KMS-11 (cell line): ENCODE results near the gene MDFIC2.

Experiments used
- H2AFZ ChIP-seq: fragments of 200-600 bp; sonication (generic); 2 replicates; pipeline ENCODE4 v1.6.1; 2016; ENCODE audit warnings: antibody characterized with exemption, mixed run types, low read depth
- H3K27ac ChIP-seq: fragments of 200-600 bp; sonication (generic); 2 replicates; pipeline ENCODE4 v1.6.1; 2016; ENCODE audit warnings: mild to moderate bottlenecking, mixed run types
- H3K27me3 ChIP-seq: fragments of 200-600 bp; sonication (generic); 2 replicates; pipeline ENCODE4 v1.6.1; 2017; ENCODE audit warnings: mild to moderate bottlenecking, low read depth, mixed run types, moderate library complexity; ENCODE audit not compliant: insufficient read depth
- H3K36me3 ChIP-seq: fragments of 200-600 bp; sonication (generic); 2 replicates; pipeline ENCODE4 v1.6.1; 2017; ENCODE audit warnings: mild to moderate bottlenecking, mixed run types; ENCODE audit not compliant: insufficient read depth
- H3K4me1 ChIP-seq: fragments of 200-600 bp; sonication (generic); 2 replicates; pipeline ENCODE4 v1.6.1; 2016; ENCODE audit warnings: mild to moderate bottlenecking, low read depth, mixed run types; ENCODE audit not compliant: poor library complexity, severe bottlenecking
- H3K4me2 ChIP-seq: fragments of 200-600 bp; sonication (generic); 2 replicates; pipeline ENCODE4 v1.7.0; 2016; ENCODE audit warnings: mild to moderate bottlenecking, mixed run types
- H3K4me3 ChIP-seq: fragments of 200-600 bp; sonication (generic); IDR thresholded peaks from 2 replicates; pipeline ENCODE4 v1.6.1; 2017; ENCODE audit warnings: low read depth, low read length, mixed read lengths; ENCODE audit not compliant: insufficient read depth
- H3K79me2 ChIP-seq: fragments of 200-600 bp; sonication (generic); 2 replicates; pipeline ENCODE4 v1.6.1; 2016; ENCODE audit warnings: low read depth, mixed run types; ENCODE audit not compliant: insufficient read depth
- H3K9ac ChIP-seq: fragments of 200-600 bp; sonication (generic); 2 replicates; pipeline ENCODE4 v1.6.1; 2016; ENCODE audit warnings: mild to moderate bottlenecking, mixed run types
- H4K20me1 ChIP-seq: fragments of 200-600 bp; sonication (generic); 2 replicates; pipeline ENCODE4 v1.6.1; 2016; ENCODE audit warnings: mild to moderate bottlenecking, mixed run types; ENCODE audit not compliant: insufficient read depth
- CTCF ChIP-seq: fragments of 200-600 bp; sonication (generic); conservative IDR thresholded peaks from 2 replicates; pipeline ENCODE4 v1.6.1; 2017; ENCODE audit warnings: low read depth, mild to moderate bottlenecking, antibody characterized with exemption, low read length, moderate library complexity, mixed read lengths

Gene MDFIC2

GRCh38 chr3:70233812-70234211 is 78.6 kb downstream of the MDFIC2 start:
- no peak overlapping the region for H3K4me3 ChIP-seq
- H3K27me3 ChIP-seq: no peaks in the 10 kb centered on the region
- H2AFZ ChIP-seq: no peak overlapping the region
- no peaks in the 10 kb centered on the region for H3K36me3 ChIP-seq
- no peaks in the 10 kb centered on the region for H3K4me1 ChIP-seq
- H3K9ac ChIP-seq: no peak overlapping the region
- no peaks in the 10 kb centered on the region for H3K79me2 ChIP-seq
- TF ChIP-seq CTCF: no peak
- no peak overlapping the region for H3K27ac ChIP-seq
- H4K20me1 ChIP-seq: no peaks in the 10 kb centered on the region
- no peak overlapping the region for H3K4me2 ChIP-seq

GRCh38 chr3:70233112-70233511 is 79.3 kb downstream of the MDFIC2 start:
- Histone ChIP-seq H3K27ac (no peak overlapping the region), H3K4me3 (no peak overlapping the region), H3K27me3 (no peaks in the 10 kb centered on the region)

GRCh38 chr3:70231266-70231701 is 81.2 kb downstream of the MDFIC2 start:
- H3K4me3 ChIP-seq: no peak overlapping the region
- H3K27me3 ChIP-seq: no peaks in the 10 kb centered on the region
- H3K79me2 ChIP-seq: no peaks in the 10 kb centered on the region
- H3K4me2 ChIP-seq: no peak overlapping the region
- no peak overlapping the region for H3K27ac ChIP-seq
- H2AFZ ChIP-seq: no peak overlapping the region
- no peak overlapping the region for H3K9ac ChIP-seq
- no peaks in the 10 kb centered on the region for H3K36me3 ChIP-seq
- no peaks in the 10 kb centered on the region for H4K20me1 ChIP-seq
- no peak for TF ChIP-seq CTCF
- no peaks in the 10 kb centered on the region for H3K4me1 ChIP-seq

More at GRCh38 chr3:70233112-70233511, 79.3 kb downstream of the MDFIC2 start:
- H3K4me1 ChIP-seq: no peaks in the 10 kb centered on the region
- no peaks in the 10 kb centered on the region for H3K79me2 ChIP-seq
- no peak for TF ChIP-seq CTCF
- H2AFZ ChIP-seq: no peak overlapping the region
- H3K36me3 ChIP-seq: no peaks in the 10 kb centered on the region
- H4K20me1 ChIP-seq: no peaks in the 10 kb centered on the region
- no peak overlapping the region for H3K4me2 ChIP-seq
- H3K9ac ChIP-seq: no peak overlapping the region

- H3K27ac ChIP-seq: no peak overlapping the region
- H3K79me2 ChIP-seq: no peaks in the 10 kb centered on the region
- H4K20me1 ChIP-seq: no peaks in the 10 kb centered on the region
- H3K9ac ChIP-seq: no peak overlapping the region
- no peak overlapping the region for H2AFZ ChIP-seq
- H3K4me3 ChIP-seq: no peak overlapping the region
- H3K4me2 ChIP-seq: no peak overlapping the region
- H3K27me3 ChIP-seq: no peaks in the 10 kb centered on the region
- H3K4me1 ChIP-seq: no peaks in the 10 kb centered on the region
- no peak for TF ChIP-seq CTCF
- no peaks in the 10 kb centered on the region for H3K36me3 ChIP-seq
These were observed 85.0 kb downstream of the MDFIC2 start for GRCh38 chr3:70227437-70227836.
